Measurements from ENCODE around the gene SMIM35. TPM values are rescaled to one million over a fixed set of nuclear protein-coding genes. Genes with fewer than 3 reads are reported as not detected.

The SMIM35 gene
- not detected for total RNA-seq

- DNase-seq (ENCODE audit: low spot score) = no peak
Measured at GRCh38 chr11:118086913-118087768, at the start of gene SMIM35. TSS of gene SMIM35 (minus strand) at chr11:118086963. CDS start at chr11:118086757, 206 bp downstream.

- no peak for DNase-seq (ENCODE audit: low spot score)
Measured at GRCh38 chr11:118136341-118136740, 49.6 kb upstream of the SMIM35 start.

GRCh38 chr11:118135796-118136165, 49.0 kb upstream of the SMIM35 start:
- no peak for DNase-seq (ENCODE audit: low spot score)

GRCh38 chr11:118135051-118135795, 48.5 kb upstream of the SMIM35 start:
- no peak for DNase-seq (ENCODE audit: low spot score)

GRCh38 chr11:118133816-118134215, 47.1 kb upstream of the SMIM35 start:
- DNase-seq (ENCODE audit: low spot score) = no peak

GRCh38 chr11:118132385-118133151, 45.8 kb upstream of the SMIM35 start:
- DNase-seq (ENCODE audit: low spot score) = no peak

- DNase-seq (ENCODE audit: low spot score) = no peak
Measured at GRCh38 chr11:118129471-118130172, 42.9 kb upstream of the SMIM35 start.

- no peak for DNase-seq (ENCODE audit: low spot score)
Measured at GRCh38 chr11:118128721-118129470, 42.1 kb upstream of the SMIM35 start.

- DNase-seq (ENCODE audit: low spot score) = no peak
Measured at GRCh38 chr11:118128310-118128709, 41.5 kb upstream of the SMIM35 start.

GRCh38 chr11:118126082-118126838, 39.5 kb upstream of the SMIM35 start:
- no peak for DNase-seq (ENCODE audit: low spot score)

GRCh38 chr11:118124929-118125535, 38.3 kb upstream of the SMIM35 start:
- DNase-seq (ENCODE audit: low spot score) = no peak

GRCh38 chr11:118120793-118121192, 34.0 kb upstream of the SMIM35 start:
- DNase-seq (ENCODE audit: low spot score) = no peak

GRCh38 chr11:118117790-118118601, 31.2 kb upstream of the SMIM35 start:
- no peak for DNase-seq (ENCODE audit: low spot score)

GRCh38 chr11:118115048-118115447, 28.3 kb upstream of the SMIM35 start:
- no peak for DNase-seq (ENCODE audit: low spot score)

- no peak for DNase-seq (ENCODE audit: low spot score)
Measured at GRCh38 chr11:118114266-118114665, 27.5 kb upstream of the SMIM35 start.

- no peak for DNase-seq (ENCODE audit: low spot score)
Measured at GRCh38 chr11:118112711-118113430, 26.1 kb upstream of the SMIM35 start.

GRCh38 chr11:118111744-118112035, 24.9 kb upstream of the SMIM35 start:
- no peak for DNase-seq (ENCODE audit: low spot score)

- no peak for DNase-seq (ENCODE audit: low spot score)
Measured at GRCh38 chr11:118111019-118111743, 24.4 kb upstream of the SMIM35 start.

Measured in mucosa of gallbladder (tissue), 1 donor.